HG02798 (cell line): ENCODE measurements around the gene CDH15.
"Not testable (repeated sequence)": the region's sequence is repeated elsewhere in the genome, so short reads cannot be mapped to it uniquely, and the experiment has no call there.

Experiments
- ATAC-seq: cut with Tn5 transposase; IDR thresholded peaks from one replicate; pipeline ENCODE4 v1.9.1; 2021; ENCODE audit warnings: mild to moderate bottlenecking; ENCODE audit not compliant: unreplicated experiment, poor library complexity

Gene CDH15

GRCh38 chr16:89155851-89156739 lies 15.5 kb upstream of the CDH15 start:
- ATAC-seq: no peak

GRCh38 chr16:89156740-89157645 lies 14.6 kb upstream of the CDH15 start:
- no peak for ATAC-seq

GRCh38 chr16:89157778-89158177 lies 13.8 kb upstream of the CDH15 start:
- ATAC-seq: no peak

- no peak for ATAC-seq
These were observed 12.3 kb upstream of the CDH15 start for GRCh38 chr16:89159066-89159849.

GRCh38 chr16:89159850-89160354 lies 11.6 kb upstream of the CDH15 start:
- no peak for ATAC-seq

- ATAC-seq: no peak
These were observed 10.4 kb upstream of the CDH15 start for GRCh38 chr16:89160977-89161701.

- no peak for ATAC-seq
These were observed 9.5 kb upstream of the CDH15 start for GRCh38 chr16:89161763-89162713.

GRCh38 chr16:89163297-89163696 lies 8.3 kb upstream of the CDH15 start:
- ATAC-seq: no peak

GRCh38 chr16:89164436-89164835 lies 7.1 kb upstream of the CDH15 start:
- ATAC-seq: no peak

- no peak for ATAC-seq
These were observed 6.5 kb upstream of the CDH15 start for GRCh38 chr16:89164847-89165680.

GRCh38 chr16:89165681-89165979 lies 5.9 kb upstream of the CDH15 start:
- ATAC-seq: not testable (repeated sequence)

- ATAC-seq: no peak
These were observed 4.7 kb upstream of the CDH15 start for GRCh38 chr16:89166696-89167424.

GRCh38 chr16:89167425-89167941 lies 4.1 kb upstream of the CDH15 start:
- peak; percentile 27 for ATAC-seq

- ATAC-seq: no peak
These were observed 3.0 kb upstream of the CDH15 start for GRCh38 chr16:89168381-89169189.

- no peak for ATAC-seq
These were observed 1.8 kb upstream of the CDH15 start for GRCh38 chr16:89169778-89170177.
